ENCODE data around the gene CLK3. TPM values are rescaled to one million over a fixed set of nuclear protein-coding genes. Genes with fewer than 3 reads are reported as not detected.
"Not testable (repeated sequence)": the region's sequence is repeated elsewhere in the genome, so short reads cannot be mapped to it uniquely, and the experiment has no call there.

Gene CLK3
- total RNA-seq, 1 donor: 117 TPM

GRCh38 chr15:74619916-74620635 lies 4.4 kb downstream of the CLK3 start:
- no peak for DNase-seq (ENCODE audit: low read depth in 2 of 3, low spot score in 2 of 3)

GRCh38 chr15:74620636-74621545 lies 5.3 kb downstream of the CLK3 start:
- peak in 2 of 3 donors; percentile 79 to 89 for DNase-seq (ENCODE audit: low read depth in 2 of 3, low spot score in 2 of 3)

- DNase-seq (ENCODE audit: low read depth in 2 of 3, low spot score in 2 of 3): no peak
Observed at GRCh38 chr15:74621546-74621920, 5.9 kb downstream of the CLK3 start.

- no peak for DNase-seq (ENCODE audit: low read depth in 2 of 3, low spot score in 2 of 3)
Observed at GRCh38 chr15:74621936-74622335, 6.3 kb downstream of the CLK3 start.

GRCh38 chr15:74622758-74623157 lies 7.1 kb downstream of the CLK3 start:
- DNase-seq (ENCODE audit: low read depth in 2 of 3, low spot score in 2 of 3): no peak

- no peak for DNase-seq (ENCODE audit: low read depth in 2 of 3, low spot score in 2 of 3)
Observed at GRCh38 chr15:74624020-74624602, 8.5 kb downstream of the CLK3 start.

- DNase-seq (ENCODE audit: low read depth in 2 of 3, low spot score in 2 of 3): no peak
Observed at GRCh38 chr15:74625693-74626092, 10.1 kb downstream of the CLK3 start.

- no peak for DNase-seq (ENCODE audit: low read depth in 2 of 3, low spot score in 2 of 3)
Observed at GRCh38 chr15:74626336-74626735, 10.7 kb downstream of the CLK3 start.

- DNase-seq (ENCODE audit: low read depth in 2 of 3, low spot score in 2 of 3): peak in 1 of 3 donors; percentile 50
Observed at GRCh38 chr15:74626752-74627692, 11.4 kb downstream of the CLK3 start.

GRCh38 chr15:74627766-74628165 lies 12.1 kb downstream of the CLK3 start:
- no peak for DNase-seq (ENCODE audit: low read depth in 2 of 3, low spot score in 2 of 3)

GRCh38 chr15:74628199-74628598 lies 12.6 kb downstream of the CLK3 start:
- DNase-seq (ENCODE audit: low read depth in 2 of 3, low spot score in 2 of 3): no peak

GRCh38 chr15:74628949-74629348 lies 13.3 kb downstream of the CLK3 start:
- DNase-seq (ENCODE audit: low read depth in 2 of 3, low spot score in 2 of 3): no peak

GRCh38 chr15:74629696-74630095 lies 14.1 kb downstream of the CLK3 start:
- not testable (repeated sequence) for DNase-seq (ENCODE audit: low read depth in 2 of 3, low spot score in 2 of 3)

- no peak for DNase-seq (ENCODE audit: low read depth in 2 of 3, low spot score in 2 of 3)
Observed at GRCh38 chr15:74630284-74631086, 14.8 kb downstream of the CLK3 start.

- DNase-seq (ENCODE audit: low read depth in 2 of 3, low spot score in 2 of 3): no peak
Observed at GRCh38 chr15:74631087-74631385, 15.4 kb downstream of the CLK3 start.

GRCh38 chr15:74631408-74631807 lies 15.8 kb downstream of the CLK3 start:
- DNase-seq (ENCODE audit: low read depth in 2 of 3, low spot score in 2 of 3): no peak

GRCh38 chr15:74631935-74632560 lies 16.4 kb downstream of the CLK3 start:
- DNase-seq (ENCODE audit: low read depth in 2 of 3, low spot score in 2 of 3): peak in 2 of 3 donors; percentile 48 to 55

GRCh38 chr15:74632601-74633000 lies 17.0 kb downstream of the CLK3 start:
- no peak for DNase-seq (ENCODE audit: low read depth in 2 of 3, low spot score in 2 of 3)

- DNase-seq (ENCODE audit: low read depth in 2 of 3, low spot score in 2 of 3): no peak
Observed at GRCh38 chr15:74633781-74634180, 18.1 kb downstream of the CLK3 start.

Data from hematopoietic multipotent progenitor cell (in vitro differentiated cells).